Gastroesophageal sphincter (tissue), 4 donors: ENCODE data around the gene SERPINB5. TPM values are rescaled to one million over a fixed set of nuclear protein-coding genes. Genes with fewer than 3 reads are reported as not detected.
A peak's percentile ranks its signal among the peaks of the same experiment; 100 is the strongest.

Experiments used
- ATAC-seq: fragments of 150-250 bp; one replicate; pipeline ENCODE4 v1.9.1; 2016; ENCODE audit warnings: mild to moderate bottlenecking, moderate library complexity
- H3K27ac ChIP-seq, 4 donors: fragments of 200-600 bp; sonication (generic) in 3 of 4; 1 replicate in 3 of 4; 2 replicates in 1 of 4; pipeline ENCODE4 v1.5.1; 2016 to 2019
- H3K27me3 ChIP-seq: fragments of 200-600 bp; sonication (generic); one replicate; pipeline ENCODE4 v1.5.1; 2019
- H3K36me3 ChIP-seq, 2 donors: fragments of 200-600 bp; sonication (generic); one replicate each; pipeline ENCODE4 v1.5.1; 2019; ENCODE audit warnings: control low read depth in 1 of 2
- H3K4me1 ChIP-seq, 3 donors: fragments of 200-600 bp; sonication (generic); 1 replicate in 2 of 3; 2 replicates in 1 of 3; pipeline ENCODE4 v1.5.1; 2016 to 2019; ENCODE audit warnings: control low read depth in 2 of 3
- H3K4me3 ChIP-seq, 2 donors: fragments of 200-600 bp; sonication (generic); one replicate each; pipeline ENCODE4 v1.5.1; 2019; ENCODE audit warnings: mild to moderate bottlenecking in 1 of 2, moderate library complexity in 1 of 2
- H3K9me3 ChIP-seq, 3 donors: fragments of 200-600 bp; sonication (generic); one replicate each; pipeline ENCODE4 v1.5.1; 2017 to 2019; ENCODE audit warnings: control low read depth in 2 of 3
- EP300 ChIP-seq: sonication (generic); formaldehyde crosslinking; IDR thresholded peaks from one replicate; pipeline ENCODE4 v1.6.1; 2017; ENCODE audit warnings: antibody characterized with exemption, mild to moderate bottlenecking
- POLR2A ChIP-seq, 2 donors: fragments of 450-650 bp; IDR thresholded peaks; one replicate each; pipeline ENCODE4 v1.6.1; 2017; ENCODE audit warnings: antibody characterized with exemption in 2 of 2, mild to moderate bottlenecking in 2 of 2, moderate library complexity in 1 of 2
- POLR2AphosphoS5 ChIP-seq: sonication (generic); formaldehyde crosslinking; IDR thresholded peaks from one replicate; pipeline ENCODE4 v1.6.1; 2017; ENCODE audit warnings: antibody characterized with exemption
- WGBS, 2 donors: methylation state at CpG; one replicate each; pipeline ENCODE4 v1.1.5; 2018; ENCODE audit warnings: low coverage in 1 of 2; 5-methylcytosine and 5-hydroxymethylcytosine counted together
- total RNA-seq, 4 donors: library from RNA; depleted of rRNA; stranded (reverse); fragments of >200 nt; gene quantifications; one replicate each; pipeline ENCODE4 v1.1.0, GENCODE V29; 2016
- TF ChIP-seq, protein P1 (sequence below), 4 experiments: fragments of 200-600 bp in 2 of 4; fragments of 450-650 bp in 2 of 4; sonication (generic) in 1 of 4; IDR thresholded peaks; one replicate each; pipeline ENCODE4 v1.5.1; 2017 to 2019; ENCODE audit warnings: antibody characterized with exemption in 4 of 4, mild to moderate bottlenecking in 2 of 4, moderate library complexity in 2 of 4

The SERPINB5 gene
- total RNA-seq, 4 donors from 2014 or later, result 0.13 to 11.5 (median 1.1) TPM; not detected in 1

DNA sequence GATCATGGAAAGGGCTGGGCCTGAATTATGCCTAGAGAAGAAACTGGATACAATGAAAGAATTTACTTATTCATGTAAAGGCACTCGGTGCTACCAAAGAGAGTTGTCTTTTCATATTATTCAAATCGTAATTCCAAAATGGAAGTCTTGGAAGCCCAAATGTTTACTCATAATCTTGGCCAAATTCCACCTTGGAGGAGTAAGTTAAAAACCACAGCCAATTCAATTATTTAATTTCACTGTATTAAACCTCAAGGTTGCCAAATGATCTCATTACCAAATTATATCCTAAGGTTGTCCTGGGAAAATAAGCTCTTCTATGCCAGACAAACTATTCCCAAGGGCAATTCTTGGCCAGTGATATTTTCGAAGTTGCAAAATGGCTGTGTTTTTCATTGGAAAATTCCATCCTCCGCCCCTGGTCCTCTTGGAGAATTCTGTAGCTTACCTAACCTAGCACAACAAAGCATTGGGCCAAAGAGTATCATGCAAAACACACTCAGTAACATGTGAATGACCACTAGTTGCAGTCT, 43.4 kb upstream of the SERPINB5 start:
- ATAC-seq, result peak; percentile 90
- Histone ChIP-seq H3K4me1 (peaks cover 0 to 6% (median 0%) of the 10 kb centered on the region in 3 donors), H3K36me3 (no peaks in the 10 kb centered on the region), H3K9me3 (no peaks in the 10 kb centered on the region), H3K27me3 (no peaks in the 10 kb centered on the region), H3K4me3 (no peak overlapping the region), H3K27ac (peak overlapping the region in 2 of 4 donors; percentile 9 to 37)
- TF ChIP-seq EP300 (no peak), POLR2A (IDR thresholded peaks at IDR 0.05) (no peak), POLR2AphosphoS5 (no peak)
- TF ChIP-seq, protein P1, sequence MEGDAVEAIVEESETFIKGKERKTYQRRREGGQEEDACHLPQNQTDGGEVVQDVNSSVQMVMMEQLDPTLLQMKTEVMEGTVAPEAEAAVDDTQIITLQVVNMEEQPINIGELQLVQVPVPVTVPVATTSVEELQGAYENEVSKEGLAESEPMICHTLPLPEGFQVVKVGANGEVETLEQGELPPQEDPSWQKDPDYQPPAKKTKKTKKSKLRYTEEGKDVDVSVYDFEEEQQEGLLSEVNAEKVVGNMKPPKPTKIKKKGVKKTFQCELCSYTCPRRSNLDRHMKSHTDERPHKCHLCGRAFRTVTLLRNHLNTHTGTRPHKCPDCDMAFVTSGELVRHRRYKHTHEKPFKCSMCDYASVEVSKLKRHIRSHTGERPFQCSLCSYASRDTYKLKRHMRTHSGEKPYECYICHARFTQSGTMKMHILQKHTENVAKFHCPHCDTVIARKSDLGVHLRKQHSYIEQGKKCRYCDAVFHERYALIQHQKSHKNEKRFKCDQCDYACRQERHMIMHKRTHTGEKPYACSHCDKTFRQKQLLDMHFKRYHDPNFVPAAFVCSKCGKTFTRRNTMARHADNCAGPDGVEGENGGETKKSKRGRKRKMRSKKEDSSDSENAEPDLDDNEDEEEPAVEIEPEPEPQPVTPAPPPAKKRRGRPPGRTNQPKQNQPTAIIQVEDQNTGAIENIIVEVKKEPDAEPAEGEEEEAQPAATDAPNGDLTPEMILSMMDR (IDR thresholded peaks at IDR 0.05), result no peak
- 22 to 27% methylated on average over 4 of the region's 4 CpGs for WGBS, 2 donors

DNA sequence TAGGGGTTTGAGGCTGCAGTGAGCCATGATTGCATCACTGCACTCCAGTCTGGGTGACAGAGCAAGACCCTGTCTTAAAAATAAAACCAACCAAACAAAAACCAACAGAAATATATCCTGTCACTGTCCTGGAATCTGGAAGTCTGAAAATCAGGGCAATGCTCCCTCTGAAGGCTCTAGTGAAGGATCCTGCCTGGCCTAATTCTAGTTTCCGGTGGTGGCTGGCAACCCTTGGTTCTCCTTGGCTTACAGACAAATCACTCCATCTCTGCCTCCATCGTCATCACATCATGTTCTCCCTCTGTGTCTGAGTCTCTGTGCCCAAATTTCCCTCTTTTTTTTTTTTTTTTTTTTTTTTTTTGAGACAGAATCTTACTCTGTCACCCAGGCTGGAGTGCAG, 38.6 kb upstream of the SERPINB5 start:
- no peaks in the 10 kb centered on the region for H3K27me3 ChIP-seq
- no peak overlapping the region for H3K27ac ChIP-seq
- ATAC-seq, result no peak
- H3K4me3 ChIP-seq, result no peak overlapping the region
- H3K36me3 ChIP-seq, result no peaks in the 10 kb centered on the region
- H3K9me3 ChIP-seq, result no peaks in the 10 kb centered on the region
- H3K4me1 ChIP-seq, result peaks cover 0 to 6% (median 0%) of the 10 kb centered on the region in 3 donors
- WGBS, 2 donors, result 35 to 43% methylated on average over 2 of the region's 2 CpGs
- TF ChIP-seq EP300 (no peak), POLR2AphosphoS5 (no peak), POLR2A (IDR thresholded peaks at IDR 0.05) (no peak)
- TF ChIP-seq, protein P1 (IDR thresholded peaks at IDR 0.05), result no peak

DNA sequence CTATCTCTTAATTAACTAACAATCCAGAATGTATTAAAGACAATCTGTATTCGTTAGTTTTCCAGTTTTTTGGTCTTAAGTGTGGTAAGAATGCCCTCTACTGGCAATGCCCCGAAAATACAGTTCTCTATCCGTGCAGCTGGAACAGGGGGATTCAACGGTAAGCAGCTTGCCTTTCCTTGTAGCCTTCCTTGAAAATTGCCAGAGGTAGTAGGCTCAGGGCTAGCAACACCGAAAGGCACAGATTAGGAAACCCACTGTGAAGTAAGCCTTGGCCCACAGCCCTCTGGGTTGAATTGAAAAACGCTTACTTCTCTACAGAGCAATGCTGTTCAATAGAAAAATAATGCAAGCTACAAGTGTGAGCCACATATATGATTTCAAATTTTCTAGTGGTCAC, 37.4 kb upstream of the SERPINB5 start:
- no peak overlapping the region for H3K4me3 ChIP-seq
- no peak overlapping the region for H3K27ac ChIP-seq
- ATAC-seq, result peak; percentile 68

DNA sequence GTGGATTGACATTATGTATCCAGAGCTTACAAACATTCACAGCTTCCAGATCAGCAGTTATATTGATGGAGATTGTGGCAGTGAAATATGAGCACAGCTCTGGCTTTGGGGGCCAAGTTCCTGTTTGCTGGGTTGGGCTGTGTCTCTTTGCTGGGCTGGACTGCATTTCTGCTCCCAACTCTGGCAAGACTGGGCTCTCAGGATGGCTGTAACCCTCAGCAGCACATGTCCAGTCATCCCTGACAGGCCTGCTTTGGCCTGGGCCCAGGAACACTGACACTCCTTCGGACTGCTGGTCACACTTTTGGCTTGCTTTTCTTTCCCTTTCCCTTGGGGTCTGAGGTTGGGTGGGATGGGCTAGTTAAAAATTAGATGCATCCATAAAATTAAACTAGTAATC, 36.5 kb upstream of the SERPINB5 start:
- H3K27me3 ChIP-seq, result no peaks in the 10 kb centered on the region
- H3K4me3 ChIP-seq, result no peak overlapping the region
- no peaks in the 10 kb centered on the region for H3K36me3 ChIP-seq
- ATAC-seq, result peak; percentile 62
- 0% methylated on average over 1 of the region's 1 CpG; no CpG with 5 or more reads in 1 of the 2 donors for WGBS, 2 donors
- TF ChIP-seq POLR2A (IDR thresholded peaks at IDR 0.05), result no peak
- no peak for TF ChIP-seq EP300
- no peaks in the 10 kb centered on the region for H3K9me3 ChIP-seq
- peaks cover 0 to 4% (median 0%) of the 10 kb centered on the region in 3 donors for H3K4me1 ChIP-seq
- H3K27ac ChIP-seq, result no peak overlapping the region

More for the DNA sequence above, 37.4 kb upstream of the SERPINB5 start:
- Histone ChIP-seq H3K36me3 (no peaks in the 10 kb centered on the region), H3K4me1 (peaks cover 0 to under 1% (median 0%) of the 10 kb centered on the region in 3 donors), H3K27me3 (no peaks in the 10 kb centered on the region), H3K9me3 (no peaks in the 10 kb centered on the region)
- no peak for TF ChIP-seq POLR2A (IDR thresholded peaks at IDR 0.05)
- TF ChIP-seq, protein P1 (IDR thresholded peaks at IDR 0.05), result peak; percentile 57 to 83 (median 74)
- 2% methylated on average over 6 of the region's 6 CpGs for WGBS, 2 donors

DNA sequence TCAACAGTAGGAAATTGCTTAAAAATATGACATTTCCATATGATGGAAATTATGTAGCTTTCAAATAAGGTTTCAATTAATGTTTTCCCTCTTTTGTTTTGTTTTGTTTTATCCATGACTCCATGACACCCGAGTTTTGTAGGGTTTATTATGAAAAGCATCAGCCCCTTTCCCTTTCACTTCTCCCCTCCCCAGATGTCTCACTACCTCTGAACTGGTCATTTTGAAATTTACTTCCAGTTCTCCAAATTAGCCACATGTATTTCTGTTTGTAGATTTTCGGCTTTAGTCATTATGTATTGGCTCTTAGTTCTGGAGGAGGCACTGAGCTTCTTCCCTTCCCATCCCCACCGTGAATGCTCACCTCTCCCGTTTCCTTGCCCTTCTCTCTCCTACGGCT, 35.9 kb upstream of the SERPINB5 start:
- Histone ChIP-seq H3K36me3 (no peaks in the 10 kb centered on the region), H3K4me1 (peaks cover 0 to 4% (median 0%) of the 10 kb centered on the region in 3 donors), H3K9me3 (no peaks in the 10 kb centered on the region), H3K27me3 (no peaks in the 10 kb centered on the region), H3K27ac (no peak overlapping the region), H3K4me3 (no peak overlapping the region)
- ATAC-seq, result no peak
- 40 to 60% methylated on average over 1 to 5 of the region's 5 CpGs for WGBS, 2 donors
- TF ChIP-seq, protein P1 (IDR thresholded peaks at IDR 0.05), result no peak
- TF ChIP-seq POLR2AphosphoS5, result no peak
- TF ChIP-seq POLR2A (IDR thresholded peaks at IDR 0.05), result no peak
- no peak for TF ChIP-seq EP300
